Frontal cortex (tissue), 4 donors: Measurements from ENCODE around the gene KLHL29. TPM values are rescaled to one million over a fixed set of nuclear protein-coding genes. Genes with fewer than 3 reads are reported as not detected.

ENCODE experiments used
- DNase-seq, 2 donors: peaks; one replicate each; pipeline ENCODE4 v3.0.0; 2012; ENCODE audit warnings: low spot score in 2 of 2
- FAIRE-seq: peaks from 2 replicates; lab custom pipeline; 2012; peaks lifted over from hg19 to GRCh38; lab: Jason Lieb, UNC
- total RNA-seq: library from RNA; depleted of rRNA; stranded (reverse); fragments of >200 nt; gene quantifications from one replicate; pipeline ENCODE4 v1.2.3, GENCODE V29; 2014
- donor health status: control.
- donor health status: control.
- donor health status: control.

Gene KLHL29
- total RNA-seq, 1 donor from 2014 or later, result 14.3 TPM

- no peak for FAIRE-seq
- DNase-seq, result no peak
Measured at GRCh38 chr2:23521060-23521459, 136.1 kb downstream of the KLHL29 start.

- DNase-seq (no peak), FAIRE-seq (no peak)
Measured at GRCh38 chr2:23522726-23523372, 137.9 kb downstream of the KLHL29 start.

GRCh38 chr2:23523373-23524260 lies 138.6 kb downstream of the KLHL29 start:
- DNase-seq (no peak), FAIRE-seq (no peak)

- DNase-seq, result no peak
- FAIRE-seq, result no peak
Measured at GRCh38 chr2:23524261-23524706, 139.3 kb downstream of the KLHL29 start.

- FAIRE-seq (no peak), DNase-seq (no peak)
Measured at GRCh38 chr2:23525137-23525765, 140.3 kb downstream of the KLHL29 start.

GRCh38 chr2:23526114-23526513 lies 141.1 kb downstream of the KLHL29 start:
- DNase-seq (no peak), FAIRE-seq (no peak)

DNA sequence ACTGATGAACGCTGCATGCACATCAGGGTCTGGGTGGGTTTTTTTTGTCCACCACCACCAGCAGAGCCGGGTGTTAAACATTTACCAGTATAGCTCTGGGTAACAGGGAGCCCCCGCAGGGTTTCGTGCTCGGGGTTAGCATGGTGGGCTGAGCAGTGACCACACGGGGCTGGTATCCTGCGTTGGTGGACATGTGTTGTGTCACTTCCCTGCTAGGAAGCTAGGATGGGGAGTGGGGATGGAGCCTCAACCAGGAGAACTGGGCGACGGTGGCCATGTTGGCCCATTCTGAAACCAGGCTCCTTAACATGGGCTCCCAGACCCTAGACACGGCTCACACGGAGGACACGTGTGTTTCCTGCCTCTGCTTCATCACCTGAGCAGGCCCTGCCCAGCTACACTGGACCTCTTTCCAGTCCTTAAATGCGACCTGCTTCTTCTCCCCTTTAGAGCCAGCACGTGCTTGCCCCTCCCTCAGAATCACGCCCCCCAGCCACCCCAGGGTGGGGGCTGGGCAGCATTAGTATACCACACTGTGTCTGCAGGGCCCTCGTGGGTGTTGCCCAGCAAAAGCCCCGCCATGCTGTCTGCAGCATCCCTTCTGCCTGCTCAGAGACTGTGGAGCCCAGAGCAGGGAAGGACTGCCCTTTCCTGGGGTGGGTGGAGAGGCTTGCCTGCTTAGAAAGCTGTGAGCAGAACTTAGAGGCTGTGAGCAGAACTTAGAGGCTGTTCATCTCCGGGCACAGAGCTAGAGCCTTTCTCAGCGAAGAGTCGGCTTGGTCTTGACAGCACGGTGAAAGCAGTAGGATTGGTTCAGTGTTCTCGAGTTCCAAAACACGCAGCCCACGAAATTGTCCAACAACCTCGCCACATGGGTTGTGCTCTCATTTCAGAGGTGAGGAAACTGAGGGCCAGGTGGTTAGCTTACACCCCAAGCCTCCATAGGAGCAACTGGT lies 142.1 kb downstream of the KLHL29 start:
- FAIRE-seq, result no peak
- DNase-seq, result no peak

GRCh38 chr2:23528171-23528570 lies 143.2 kb downstream of the KLHL29 start:
- no peak for FAIRE-seq
- DNase-seq, result no peak

GRCh38 chr2:23528690-23529089 lies 143.7 kb downstream of the KLHL29 start:
- FAIRE-seq (no peak), DNase-seq (no peak)

- DNase-seq (no peak), FAIRE-seq (no peak)
Measured at GRCh38 chr2:23529659-23530058, 144.7 kb downstream of the KLHL29 start.

GRCh38 chr2:23530206-23530908 lies 145.4 kb downstream of the KLHL29 start:
- DNase-seq (no peak), FAIRE-seq (no peak)

GRCh38 chr2:23530909-23531276 lies 145.9 kb downstream of the KLHL29 start:
- DNase-seq (no peak), FAIRE-seq (no peak)

DNA sequence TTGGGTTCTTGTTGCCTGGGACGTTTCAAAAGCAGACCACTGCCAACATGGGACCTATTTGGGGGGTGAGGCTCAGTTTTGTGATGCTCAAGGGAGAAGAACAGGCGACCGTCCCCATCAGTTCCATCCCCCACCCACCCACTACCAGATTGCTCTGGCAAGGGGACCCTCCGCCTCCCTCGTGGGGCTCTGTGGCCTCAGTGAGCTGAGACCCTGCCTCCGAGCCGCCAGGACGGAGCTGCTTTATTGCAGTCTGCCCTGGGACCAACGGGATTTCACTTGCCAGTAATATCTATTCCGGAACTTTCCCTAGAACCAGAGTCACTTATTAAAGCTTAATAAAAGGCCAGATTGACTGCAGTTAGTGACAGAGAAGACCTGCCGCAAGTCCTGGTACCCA lies 146.3 kb downstream of the KLHL29 start:
- FAIRE-seq (no peak), DNase-seq (no peak)

DNA sequence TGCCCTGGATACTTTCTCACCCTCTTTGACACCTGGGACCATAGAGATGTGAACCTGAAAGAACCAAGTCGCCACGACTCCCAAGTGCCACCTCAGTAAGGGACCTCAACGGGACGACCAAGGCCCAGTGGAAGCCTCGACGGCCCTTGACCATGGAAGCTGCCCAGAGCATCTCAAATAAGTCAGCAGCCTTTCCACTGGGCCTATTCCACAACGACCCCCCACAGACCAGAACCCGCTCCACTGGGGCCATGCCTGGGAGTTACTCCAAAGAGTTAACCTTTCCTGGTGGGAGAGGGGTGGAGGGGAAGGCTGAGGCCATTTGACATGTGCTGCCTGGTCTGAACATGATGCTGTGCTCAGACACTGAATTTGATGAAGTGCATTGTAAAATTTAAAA lies 146.9 kb downstream of the KLHL29 start:
- FAIRE-seq, result no peak
- no peak for DNase-seq

- no peak for FAIRE-seq
- DNase-seq, result no peak
Measured at GRCh38 chr2:23532391-23533337, 147.7 kb downstream of the KLHL29 start.

DNA sequence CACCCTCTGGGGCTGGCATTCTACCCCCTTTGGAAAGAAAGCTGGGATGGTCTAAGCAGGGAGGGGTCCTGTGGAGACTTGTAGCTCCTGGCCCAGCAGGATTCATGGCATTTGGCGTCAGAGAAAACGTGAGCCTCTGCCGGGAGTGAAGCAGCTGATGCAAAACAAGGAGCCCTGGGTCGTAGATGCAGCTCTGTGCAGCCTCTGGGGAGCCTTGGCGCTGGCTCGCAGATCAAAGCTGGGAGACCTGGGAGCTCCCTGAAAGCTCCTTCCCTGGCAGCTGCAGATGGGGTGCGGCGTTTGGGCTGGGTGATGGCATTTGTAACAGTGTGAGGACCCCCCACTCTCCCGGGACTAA lies 148.3 kb downstream of the KLHL29 start:
- DNase-seq (no peak), FAIRE-seq (no peak)

- DNase-seq, result no peak
- FAIRE-seq, result no peak
Measured at GRCh38 chr2:23534771-23535170, 149.8 kb downstream of the KLHL29 start.

DNA sequence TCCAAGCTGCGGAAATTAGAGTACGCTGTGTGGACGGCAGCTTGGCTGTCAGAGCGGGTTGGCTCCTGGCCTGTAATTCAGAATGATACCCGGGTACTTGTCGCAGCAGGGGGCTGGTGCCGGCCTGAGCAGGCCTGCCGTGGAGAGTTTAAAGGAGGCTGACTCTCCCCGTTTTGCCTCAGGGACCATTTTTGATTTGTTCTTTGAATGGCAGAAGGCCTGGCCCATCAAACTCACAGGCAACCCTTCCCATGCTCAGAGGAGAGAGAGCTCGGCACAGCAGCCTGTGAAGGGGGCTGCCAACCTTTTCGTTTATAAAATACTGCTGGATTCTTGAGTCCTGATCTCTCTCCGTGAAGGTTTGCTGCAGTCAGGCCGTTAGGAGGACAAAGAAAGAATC lies 151.3 kb downstream of the KLHL29 start:
- FAIRE-seq (no peak), DNase-seq (no peak)
